Epithelial cell of umbilical artery (primary cell): ENCODE measurements around the gene BLOC1S3. TPM values are rescaled to one million over a fixed set of nuclear protein-coding genes. Genes with fewer than 3 reads are reported as not detected.

ENCODE experiments used
- total RNA-seq: library from RNA; depleted of rRNA; stranded (reverse); fragments of >200 nt; gene quantifications from 2 replicates; pipeline ENCODE4 v1.2.3, GENCODE V29; 2014

Gene BLOC1S3, protein sequence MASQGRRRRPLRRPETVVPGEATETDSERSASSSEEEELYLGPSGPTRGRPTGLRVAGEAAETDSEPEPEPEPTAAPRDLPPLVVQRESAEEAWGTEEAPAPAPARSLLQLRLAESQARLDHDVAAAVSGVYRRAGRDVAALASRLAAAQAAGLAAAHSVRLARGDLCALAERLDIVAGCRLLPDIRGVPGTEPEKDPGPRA
- total RNA-seq, result 3.6 and 7.8 TPM in 2 replicates

DNA sequence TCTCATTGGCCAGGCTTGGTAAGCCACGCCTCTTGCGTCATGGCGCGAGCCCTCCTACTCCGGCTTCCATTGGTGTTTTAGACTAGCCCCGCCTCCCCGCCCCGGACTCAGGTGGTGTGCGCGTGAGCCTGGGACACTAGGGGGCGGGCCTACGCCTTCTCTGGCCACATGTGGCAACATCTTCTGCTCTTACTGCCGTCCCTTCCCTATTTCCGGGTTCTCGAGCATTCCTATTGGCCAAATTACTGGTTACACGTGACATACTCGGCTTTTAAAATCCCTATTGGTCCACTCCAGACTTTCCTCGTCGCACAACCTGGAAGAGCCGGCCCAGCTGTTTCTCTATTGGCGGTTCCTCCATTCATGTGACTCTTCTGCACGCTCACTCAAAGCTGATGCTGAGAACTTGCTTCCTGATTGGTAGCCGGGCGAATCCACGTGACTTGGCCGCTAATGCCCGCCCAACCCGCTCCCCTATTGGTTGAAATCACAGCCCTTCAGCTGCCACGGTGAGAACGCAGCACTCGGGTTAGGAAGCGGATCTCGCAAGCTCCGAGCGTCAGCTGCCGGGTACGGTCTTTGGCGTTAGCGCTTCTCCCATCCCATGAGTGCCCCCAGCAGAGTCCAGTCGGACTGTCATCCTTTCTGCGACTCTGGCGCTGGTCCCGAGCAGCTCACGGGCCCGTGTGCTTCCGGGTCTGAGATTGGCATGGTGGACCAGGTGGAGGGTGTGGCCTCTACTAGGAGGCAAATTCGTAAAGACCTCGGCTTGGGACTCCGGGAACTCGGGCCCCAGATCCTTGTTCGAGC is at the start of gene BLOC1S3:
Gene BLOC1S3 (plus strand): TSS at position 523 of the 810 bp plus-strand sequence. CDS start 513 bp downstream, outside the sequence.

DNA sequence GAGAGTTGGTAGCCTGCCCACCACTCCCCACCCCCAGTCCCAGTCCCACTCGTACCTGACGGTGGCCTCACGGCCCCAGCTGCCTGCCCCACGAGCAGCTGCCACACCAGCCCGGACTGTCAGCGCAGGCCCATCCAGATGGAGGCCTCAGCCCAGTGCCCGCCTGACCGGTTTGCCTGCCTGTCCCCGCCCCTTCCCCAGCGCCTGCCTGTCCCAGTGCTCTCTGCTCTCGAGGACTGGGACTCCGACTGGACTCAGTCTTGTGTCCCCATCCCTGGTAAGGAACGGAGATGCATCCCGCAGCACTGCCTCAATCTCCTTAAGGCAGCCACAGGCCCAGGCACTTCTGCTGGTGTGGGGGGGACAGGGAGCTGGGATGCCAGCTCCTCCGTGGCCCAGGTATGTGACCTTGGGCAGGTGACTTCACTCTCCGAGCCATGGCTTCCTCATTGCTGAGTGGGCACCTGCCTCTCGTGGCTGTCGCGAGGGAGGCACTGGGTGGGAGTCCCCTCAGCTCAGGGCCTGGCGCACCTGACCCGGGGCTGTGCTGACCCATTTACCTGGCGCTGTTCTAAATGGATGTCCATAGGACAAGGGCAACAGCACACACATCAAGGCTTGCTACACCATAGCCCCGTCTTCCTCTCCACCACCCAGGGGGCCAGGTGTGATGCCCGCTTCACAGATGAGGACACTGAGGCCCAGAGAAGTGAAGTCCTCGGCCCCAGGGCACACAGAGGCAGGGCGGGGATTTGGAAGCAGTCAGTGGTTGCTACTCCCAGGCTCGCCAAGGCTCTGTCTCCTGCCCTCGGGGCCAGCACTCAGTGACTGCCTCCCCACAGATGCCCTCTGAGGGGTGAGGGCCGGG is 17.5 kb upstream of the BLOC1S3 start, which contains the start of gene NKPD1:
Gene NKPD1 (minus strand): TSS at position 113 of the 868 bp plus-strand sequence. CDS start 832 bp downstream, outside the sequence.

DNA sequence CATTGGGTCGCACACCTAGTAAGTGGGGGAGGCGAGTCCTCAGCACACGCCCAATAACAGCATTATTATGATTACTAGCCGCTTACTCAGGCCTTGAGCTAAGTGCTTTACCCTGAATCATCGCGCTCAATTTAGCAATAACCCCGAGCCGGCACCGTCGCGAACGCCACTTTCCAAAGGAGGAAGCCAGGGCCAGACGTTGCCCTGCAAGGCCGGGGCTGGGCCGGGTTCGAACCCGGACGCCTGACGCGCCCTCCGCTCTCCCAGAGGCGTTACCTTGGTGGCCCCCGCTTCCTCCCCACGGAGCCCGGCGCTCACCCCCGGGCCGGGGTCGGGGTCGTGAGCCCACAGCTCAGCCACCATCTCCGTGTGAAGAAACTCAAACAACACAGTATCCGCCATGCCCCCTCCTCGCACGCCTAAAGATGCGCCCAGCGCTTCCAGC is 745 bp upstream of the BLOC1S3 start, which contains the start of gene TRAPPC6A:
Gene TRAPPC6A (minus strand): TSS at position 421 of the 445 bp plus-strand sequence. CDS start 19 bp downstream, at position 402.

Other genes with a start within 250 kb of the BLOC1S3 start
- gene APOC4, start 236.5 kb upstream of the BLOC1S3 start, total RNA-seq, result not detected in 2 replicates
- not detected in 2 replicates for gene APOC2, start 232.7 kb upstream of the BLOC1S3 start, total RNA-seq
- 20.4 and 33.8 TPM in 2 replicates for gene CLPTM1, start 223.4 kb upstream of the BLOC1S3 start, total RNA-seq
- gene RELB, start 177.3 kb upstream of the BLOC1S3 start, total RNA-seq, result 8.4 and 8.8 TPM in 2 replicates
- gene CLASRP, start 139.7 kb upstream of the BLOC1S3 start, total RNA-seq, result 9.1 and 14.6 TPM in 2 replicates
- gene ZNF296, start 102.3 kb upstream of the BLOC1S3 start, total RNA-seq, result under 0.01 TPM in 1 of 2 replicates, not detected in the other
- 30.5 and 33.5 TPM in 2 replicates for gene GEMIN7, start 99.5 kb upstream of the BLOC1S3 start, total RNA-seq
- gene PPP1R37, start 85.6 kb upstream of the BLOC1S3 start, total RNA-seq, result 23.1 and 26.6 TPM in 2 replicates
- gene NKPD1, start 17.8 kb upstream of the BLOC1S3 start, total RNA-seq, result 0.30 and 0.32 TPM in 2 replicates
- gene TRAPPC6A, start 547 bp upstream of the BLOC1S3 start, total RNA-seq, result 9.6 and 15.9 TPM in 2 replicates
- gene EXOC3L2, start 66.6 kb downstream of the BLOC1S3 start, total RNA-seq, result 1.1 and 4.2 TPM in 2 replicates
- 7.8 and 7.9 TPM in 2 replicates for gene MARK4, start 72.5 kb downstream of the BLOC1S3 start, total RNA-seq
- gene CKM, start 144.1 kb downstream of the BLOC1S3 start, total RNA-seq, result not detected in 2 replicates
- gene KLC3, start 162.0 kb downstream of the BLOC1S3 start, total RNA-seq, result under 0.01 TPM in 1 of 2 replicates, not detected in the other
- 17.5 and 28.3 TPM in 2 replicates for gene ERCC2, start 191.8 kb downstream of the BLOC1S3 start, total RNA-seq
- 2.9 and 4.2 TPM in 2 replicates for gene PPP1R13L, start 226.3 kb downstream of the BLOC1S3 start, total RNA-seq
- 11.2 and 24.0 TPM in 2 replicates for gene POLR1G, start 227.9 kb downstream of the BLOC1S3 start, total RNA-seq
- gene ERCC1, start 245.1 kb downstream of the BLOC1S3 start, total RNA-seq, result 72.2 and 100 TPM in 2 replicates